GM23338 (cell line): ENCODE results near the gene CFAP92. TPM values are rescaled to one million over a fixed set of nuclear protein-coding genes. Genes with fewer than 3 reads are reported as not detected.
"Not testable (repeated sequence)": the region's sequence is repeated elsewhere in the genome, so short reads cannot be mapped to it uniquely, and the experiment has no call there.

Experiments
- ATAC-seq: fragments of 200-7000 bp; cut with Tn5 transposase; 3 replicates; pipeline ENCODE4 v1.9.1; 2020
- DNase-seq: peaks from one replicate; pipeline ENCODE4 v3.0.0-alpha.2; 2015; ENCODE audit warnings: low spot score
- H2AFZ ChIP-seq: fragments of 200-600 bp; sonication (generic); 2 replicates; pipeline ENCODE4 v1.8.0; 2016; ENCODE audit warnings: antibody characterized with exemption, mild to moderate bottlenecking, moderate library complexity
- H3F3A ChIP-seq: fragments of 200-600 bp; sonication (generic); replicated peaks from 2 replicates; pipeline ENCODE4 v1.8.0; 2017; ENCODE audit warnings: antibody characterized with exemption, mixed run types, low read depth
- H3K27ac ChIP-seq: fragments of 200-600 bp; sonication (generic); 2 replicates; pipeline ENCODE4 v1.6.1; 2016; ENCODE audit warnings: low read depth
- H3K27me3 ChIP-seq: fragments of 200-600 bp; sonication (generic); 2 replicates; pipeline ENCODE4 v1.8.0; 2016; ENCODE audit warnings: mild to moderate bottlenecking, mixed run types, moderate library complexity; ENCODE audit not compliant: insufficient read depth
- H3K36me3 ChIP-seq: fragments of 200-600 bp; sonication (generic); 2 replicates; pipeline ENCODE4 v1.8.0; 2016; ENCODE audit warnings: mild to moderate bottlenecking; ENCODE audit not compliant: insufficient read depth
- H3K4me1 ChIP-seq: fragments of 200-600 bp; sonication (generic); 2 replicates; pipeline ENCODE4 v1.8.0; 2016; ENCODE audit warnings: mild to moderate bottlenecking, moderate library complexity; ENCODE audit not compliant: insufficient read depth
- H3K4me2 ChIP-seq: fragments of 200-600 bp; sonication (generic); 2 replicates; pipeline ENCODE4 v1.7.1; 2017; ENCODE audit warnings: mixed run types
- H3K4me3 ChIP-seq: fragments of 200-600 bp; sonication (generic); 2 replicates; pipeline ENCODE4 v1.6.1; 2016; ENCODE audit warnings: mixed run types
- H3K79me2 ChIP-seq: fragments of 200-600 bp; sonication (generic); replicated peaks from 2 replicates; pipeline ENCODE4 v1.8.0; 2017; ENCODE audit warnings: mild to moderate bottlenecking; ENCODE audit not compliant: insufficient read depth
- H3K9me2 ChIP-seq: fragments of 200-600 bp; sonication (generic); 2 replicates; pipeline ENCODE4 v1.8.0; 2017; ENCODE audit not compliant: insufficient read depth
- H4K20me1 ChIP-seq: fragments of 200-600 bp; sonication (generic); replicated peaks from 2 replicates; pipeline ENCODE4 v1.8.0; 2017; ENCODE audit warnings: mild to moderate bottlenecking; ENCODE audit not compliant: insufficient read depth
- H3K27ac Mint-ChIP-seq: 2 replicates; pipeline ENCODE4 v1.8.0; 2020; ENCODE audit warnings: inconsistent platforms, mild to moderate bottlenecking, moderate library complexity, mixed read lengths
- H3K27me3 Mint-ChIP-seq: 3 replicates; pipeline ENCODE4 v1.8.0; 2022; ENCODE audit warnings: low read depth, mild to moderate bottlenecking, moderate library complexity, mixed read lengths, inconsistent platforms; ENCODE audit not compliant: insufficient read depth, poor library complexity
- H3K36me3 Mint-ChIP-seq: 3 replicates; pipeline ENCODE4 v1.8.0; 2021; ENCODE audit warnings: low read depth, mild to moderate bottlenecking, inconsistent platforms, moderate library complexity, mixed read lengths
- H3K4me1 Mint-ChIP-seq: 3 replicates; pipeline ENCODE4 v1.8.0; 2020; ENCODE audit warnings: mild to moderate bottlenecking, inconsistent platforms, mixed read lengths
- H3K4me3 Mint-ChIP-seq: 3 replicates; pipeline ENCODE4 v1.8.0; 2021; ENCODE audit warnings: moderate library complexity, mild to moderate bottlenecking, inconsistent platforms, mixed read lengths
- H3K9me3 Mint-ChIP-seq: 3 replicates; pipeline ENCODE4 v1.8.0; 2020; ENCODE audit warnings: moderate library complexity, mild to moderate bottlenecking, inconsistent platforms, mixed read lengths
- CTCF ChIP-seq, 2 experiments: fragments of 200-600 bp in 1 of 2; sonication (generic) in 1 of 2; conservative IDR thresholded peaks; 2 replicates each; pipeline versions ENCODE4 v1.5.1 to v1.6.1; 2016 to 2017; ENCODE audit warnings: antibody characterized with exemption in 2 of 2, low read depth in 2 of 2, mild to moderate bottlenecking in 2 of 2, moderate library complexity in 1 of 2
- EZH2 ChIP-seq: fragments of 200-600 bp; sonication (generic); IDR thresholded peaks from one replicate; pipeline ENCODE4 v1.8.0; 2017; ENCODE audit warnings: antibody characterized with exemption, mild to moderate bottlenecking, low read depth; ENCODE audit not compliant: unreplicated experiment
- EZH2phosphoT487 ChIP-seq: fragments of 200-600 bp; sonication (generic); IDR thresholded peaks from one replicate; pipeline ENCODE4 v1.8.1; 2018; ENCODE audit warnings: antibody characterized with exemption; ENCODE audit not compliant: unreplicated experiment
- JUNB ChIP-seq: IDR thresholded peaks from one replicate; pipeline ENCODE4 v1.6.1; 2016; ENCODE audit warnings: antibody characterized with exemption; ENCODE audit not compliant: unreplicated experiment
- NANOG ChIP-seq: IDR thresholded peaks from 2 replicates; pipeline ENCODE4 v1.6.1; 2016; ENCODE audit warnings: antibody characterized with exemption, borderline replicate concordance
- POLR2AphosphoS5 ChIP-seq: IDR thresholded peaks from 2 replicates; pipeline ENCODE4 v1.6.1; 2016; ENCODE audit warnings: antibody characterized with exemption, low read depth
- polyA plus RNA-seq: library from polyadenylated mRNA; unstranded; fragments of >200 nt; fragmentation: Nextera tagmentation; extraction: Ambion mirVana; gene quantifications from 2 replicates; pipeline ENCODE4 v1.2.1, GENCODE V29; 2016
- total RNA-seq: library from RNA; depleted of rRNA; stranded (reverse); fragments of >200 nt; shearing (Covaris generic); gene quantifications from 2 replicates; pipeline ENCODE4 v1.2.3, GENCODE V29; 2014

Gene CFAP92
- total and polyA plus RNA-seq, 2 experiments from 2014 or later: 1.6 to 2.3 TPM

- H3K36me3 ChIP-seq: no peaks in the 10 kb centered on the region
- no peaks in the 10 kb centered on the region for H3K9me2 ChIP-seq
- H3K27ac Mint-ChIP-seq: no peak overlapping the region
- peaks cover 29% of the 10 kb centered on the region for H3K36me3 Mint-ChIP-seq
- no peak overlapping the region for H3K27ac ChIP-seq
- no peak for TF ChIP-seq NANOG
- no peak for TF ChIP-seq EZH2
- no peaks in the 10 kb centered on the region for H3F3A ChIP-seq
- ATAC-seq (no peak), DNase-seq (no peak)
- H4K20me1 ChIP-seq: no peaks in the 10 kb centered on the region
- H3K9me3 Mint-ChIP-seq: peaks cover 50% of the 10 kb centered on the region
- H3K27me3 ChIP-seq: no peaks in the 10 kb centered on the region
- no peaks in the 10 kb centered on the region for H3K79me2 ChIP-seq
- H3K4me1 Mint-ChIP-seq: no peaks in the 10 kb centered on the region
- H2AFZ ChIP-seq: no peak overlapping the region
- no peak overlapping the region for H3K4me3 Mint-ChIP-seq
- H3K27me3 Mint-ChIP-seq: peaks cover 13% of the 10 kb centered on the region
- H3K4me2 ChIP-seq: no peak overlapping the region
- H3K4me1 ChIP-seq: no peaks in the 10 kb centered on the region
- H3K4me3 ChIP-seq: no peak overlapping the region
Observed at GRCh38 chr3:128929364-128929763, 64.5 kb downstream of the CFAP92 start.

GRCh38 chr3:128923986-128924385 lies 69.9 kb downstream of the CFAP92 start:
- H3K4me2 ChIP-seq, H3K4me1 Mint-ChIP-seq, H3K4me3 ChIP-seq, H3K4me3 Mint-ChIP-seq, H3K27ac ChIP-seq, ATAC-seq, H4K20me1 ChIP-seq, H3F3A ChIP-seq, H3K36me3 ChIP-seq, H3K27me3 ChIP-seq, H3K4me1 ChIP-seq, H3K27ac Mint-ChIP-seq, DNase-seq, H3K79me2 ChIP-seq, H3K9me2 ChIP-seq, H2AFZ ChIP-seq: not testable (repeated sequence)
- Mint-ChIP-seq H3K36me3 (peaks cover 74% of the 10 kb centered on the region), H3K27me3 (peaks cover 26% of the 10 kb centered on the region), H3K9me3 (peaks cover 93% of the 10 kb centered on the region)

GRCh38 chr3:128923576-128923975 lies 70.3 kb downstream of the CFAP92 start:
- H3K9me3 Mint-ChIP-seq: peaks cover 97% of the 10 kb centered on the region
- H2AFZ ChIP-seq: no peak overlapping the region
- DNase-seq (no peak), ATAC-seq (no peak)
- no peaks in the 10 kb centered on the region for H4K20me1 ChIP-seq
- H3K36me3 Mint-ChIP-seq: peaks cover 78% of the 10 kb centered on the region
- no peaks in the 10 kb centered on the region for H3K79me2 ChIP-seq
- H3K4me2 ChIP-seq: no peak overlapping the region
- no peak overlapping the region for H3K27ac ChIP-seq
- no peak overlapping the region for H3K27ac Mint-ChIP-seq
- H3K36me3 ChIP-seq: peaks cover 5% of the 10 kb centered on the region
- H3K4me3 Mint-ChIP-seq: no peak overlapping the region
- H3K4me1 Mint-ChIP-seq: no peaks in the 10 kb centered on the region
- TF ChIP-seq POLR2AphosphoS5 (no peak), JUNB (no peak)
- H3K9me2 ChIP-seq: no peaks in the 10 kb centered on the region
- no peaks in the 10 kb centered on the region for H3K4me1 ChIP-seq
- H3K27me3 Mint-ChIP-seq: peaks cover 26% of the 10 kb centered on the region
- H3K4me3 ChIP-seq: no peak overlapping the region
- H3K27me3 ChIP-seq: no peaks in the 10 kb centered on the region
- no peaks in the 10 kb centered on the region for H3F3A ChIP-seq

GRCh38 chr3:128922804-128923459 lies 70.9 kb downstream of the CFAP92 start:
- no peak for TF ChIP-seq CTCF (conservative IDR thresholded peaks at IDR 0.05; ENCODE audit: low read depth in 2 of 2)
- no peak for TF ChIP-seq EZH2phosphoT487
- Histone ChIP-seq H3K36me3 (peaks cover 11% of the 10 kb centered on the region), H3F3A (no peaks in the 10 kb centered on the region), H3K4me3 (no peak overlapping the region), H3K27me3 (no peaks in the 10 kb centered on the region), H3K4me1 (no peaks in the 10 kb centered on the region), H3K79me2 (no peaks in the 10 kb centered on the region), H2AFZ (no peak overlapping the region), H3K4me2 (no peak overlapping the region), H3K9me2 (no peaks in the 10 kb centered on the region), H3K27ac (no peak overlapping the region), H4K20me1 (no peaks in the 10 kb centered on the region)
- H3K27ac Mint-ChIP-seq: no peak overlapping the region
- H3K4me1 Mint-ChIP-seq: no peaks in the 10 kb centered on the region
- H3K27me3 Mint-ChIP-seq: peaks cover 26% of the 10 kb centered on the region
- H3K9me3 Mint-ChIP-seq: peaks cover 96% of the 10 kb centered on the region
- H3K36me3 Mint-ChIP-seq: peaks cover 81% of the 10 kb centered on the region
- no peak overlapping the region for H3K4me3 Mint-ChIP-seq
- ATAC-seq (no peak), DNase-seq (no peak)
